HG02610 (cell line): ENCODE results near the gene SIAH2.

ENCODE experiments used
- ATAC-seq: cut with Tn5 transposase; IDR thresholded peaks from one replicate; pipeline ENCODE4 v1.9.1; 2021; ENCODE audit warnings: mild to moderate bottlenecking, moderate library complexity; ENCODE audit not compliant: unreplicated experiment

SIAH2 gene

DNA sequence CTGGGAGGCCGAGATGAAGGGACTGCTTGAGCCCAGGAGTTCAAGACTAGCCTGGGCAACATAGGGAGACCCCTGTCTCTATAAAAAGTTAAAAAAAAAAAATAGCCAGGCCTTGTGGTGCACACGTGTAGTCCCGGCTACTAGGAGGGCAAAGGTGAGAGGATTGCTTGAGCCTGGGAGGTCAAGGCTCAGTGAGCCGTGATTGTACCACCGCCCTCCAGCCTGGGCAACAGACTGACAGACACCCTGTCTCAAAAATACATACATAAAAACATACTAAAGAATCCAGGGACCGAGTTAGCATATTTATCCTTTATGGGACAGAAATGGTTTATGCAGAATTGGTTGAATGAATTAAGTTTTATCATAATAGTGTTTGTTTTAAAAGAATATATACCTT lies 13.7 kb downstream of the SIAH2 start:
- no peak for ATAC-seq

- no peak for ATAC-seq
Measured at GRCh38 chr3:150748684-150749047, 14.3 kb downstream of the SIAH2 start.

- ATAC-seq: peak; percentile 39
Measured at GRCh38 chr3:150747886-150748683, 14.9 kb downstream of the SIAH2 start.

DNA sequence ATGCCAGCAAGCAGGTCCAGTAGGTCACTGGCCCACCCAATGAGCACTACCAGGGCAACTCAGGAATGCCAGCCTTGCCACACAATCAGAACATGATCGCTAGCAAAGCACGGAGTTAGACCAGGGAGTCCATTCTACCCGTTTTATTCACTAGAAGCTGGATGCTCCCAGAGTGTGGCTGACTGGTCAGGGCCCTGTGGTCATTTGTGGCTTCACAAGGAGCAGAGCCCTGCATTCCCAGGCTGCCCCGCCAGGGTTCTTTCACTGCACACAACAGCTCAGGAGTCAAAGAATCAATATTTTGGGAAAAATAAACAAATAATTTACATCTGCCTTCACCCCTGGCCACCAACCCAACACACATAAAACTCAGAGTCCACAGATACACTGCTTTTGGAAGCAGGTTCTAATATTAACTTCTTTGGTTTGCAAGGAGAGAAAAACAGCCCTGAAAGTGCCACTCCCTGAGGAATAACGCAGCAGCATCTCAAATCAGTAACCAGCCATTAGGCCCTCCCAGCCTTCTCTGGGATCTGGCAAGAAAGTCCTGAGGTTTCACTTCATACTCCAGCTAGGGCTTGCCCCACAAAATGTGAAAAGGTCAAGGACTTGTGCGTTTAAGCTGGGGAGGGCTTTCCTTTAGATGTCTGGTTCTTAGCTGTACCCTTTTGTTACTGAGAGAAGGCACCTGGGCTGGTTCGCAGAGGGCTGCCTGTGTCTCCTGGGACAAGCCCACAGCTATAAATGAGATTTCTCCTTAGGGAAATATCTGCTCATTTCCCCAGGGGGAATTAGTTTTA lies 16.0 kb downstream of the SIAH2 start:
- no peak for ATAC-seq

DNA sequence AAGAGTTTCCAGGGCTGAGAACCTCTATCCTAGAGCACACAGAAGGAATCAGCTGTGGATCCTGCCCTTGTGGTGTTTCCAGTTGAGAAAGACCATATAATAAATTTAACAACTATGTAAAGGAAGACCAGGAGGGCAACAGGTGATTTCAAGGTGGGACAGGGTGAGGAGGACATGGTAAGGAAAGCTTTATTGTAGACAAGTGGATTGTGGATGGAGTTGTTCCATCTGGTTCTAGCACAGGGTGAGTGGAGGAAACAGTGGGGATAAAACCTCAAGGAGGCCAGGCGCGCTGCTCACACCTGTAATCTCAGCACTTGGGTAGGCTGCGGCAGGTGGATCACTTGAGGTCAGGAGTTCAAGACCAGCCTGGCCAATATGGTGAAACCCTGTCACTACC lies 17.1 kb downstream of the SIAH2 start:
- ATAC-seq: no peak

DNA sequence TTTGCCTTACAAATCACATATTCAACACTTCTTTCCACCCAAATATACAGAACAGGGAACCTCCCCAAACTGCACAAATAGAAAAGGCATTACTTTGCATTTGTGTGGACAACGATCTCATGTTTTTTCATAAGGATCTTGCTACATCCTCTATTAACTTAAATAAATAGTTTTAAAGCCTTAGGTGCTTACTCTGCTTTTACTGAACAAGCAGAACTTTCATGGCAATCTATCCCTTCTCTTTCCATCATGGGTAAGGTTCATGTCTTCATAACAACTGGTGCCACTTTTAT lies 18.1 kb downstream of the SIAH2 start:
- ATAC-seq: no peak

DNA sequence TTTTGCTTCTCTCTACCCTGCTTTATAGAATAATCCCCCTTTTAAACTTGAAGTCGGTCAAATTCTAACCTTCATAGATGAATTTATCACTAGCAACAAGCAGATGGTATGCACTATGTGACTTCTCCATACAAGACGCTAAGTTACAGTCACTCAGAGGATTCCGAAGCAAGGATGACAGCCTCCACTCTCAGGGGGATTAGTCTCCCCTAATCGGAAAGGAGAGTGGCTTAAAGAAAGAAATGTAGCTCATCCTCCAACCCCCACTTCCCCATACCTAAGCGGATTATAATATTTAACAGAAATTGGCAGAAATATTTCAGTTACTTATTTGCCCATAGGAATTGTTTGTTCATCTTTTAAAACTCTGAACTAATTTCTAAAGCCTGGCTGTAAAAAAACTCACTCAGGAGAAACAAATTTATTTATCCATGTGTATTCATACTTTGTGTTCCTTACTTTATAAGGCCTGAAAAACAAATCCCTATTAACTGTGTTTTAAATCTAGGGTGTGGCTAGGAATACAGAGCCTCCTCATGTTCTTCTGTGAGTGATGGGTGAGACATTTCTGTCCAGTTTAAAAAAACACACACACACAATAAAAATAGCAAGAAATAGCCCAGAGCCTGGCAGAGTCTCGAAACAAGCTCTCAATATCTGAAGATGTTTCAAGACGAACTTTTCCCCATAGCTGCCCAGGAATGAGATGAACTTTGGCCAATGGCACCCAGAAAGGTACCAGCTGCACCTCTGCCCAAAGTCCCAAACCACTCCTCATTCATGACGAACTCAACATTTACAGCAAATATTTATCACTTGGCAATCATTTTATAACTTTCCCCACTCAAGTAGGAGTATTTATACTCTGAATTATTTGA lies 18.7 kb downstream of the SIAH2 start:
- ATAC-seq: no peak

- no peak for ATAC-seq
Measured at GRCh38 chr3:150743508-150743907, 19.5 kb downstream of the SIAH2 start.

- ATAC-seq: no peak
Measured at GRCh38 chr3:150742679-150743078, 20.3 kb downstream of the SIAH2 start.

- no peak for ATAC-seq
Measured at GRCh38 chr3:150742141-150742523, 20.8 kb downstream of the SIAH2 start.

DNA sequence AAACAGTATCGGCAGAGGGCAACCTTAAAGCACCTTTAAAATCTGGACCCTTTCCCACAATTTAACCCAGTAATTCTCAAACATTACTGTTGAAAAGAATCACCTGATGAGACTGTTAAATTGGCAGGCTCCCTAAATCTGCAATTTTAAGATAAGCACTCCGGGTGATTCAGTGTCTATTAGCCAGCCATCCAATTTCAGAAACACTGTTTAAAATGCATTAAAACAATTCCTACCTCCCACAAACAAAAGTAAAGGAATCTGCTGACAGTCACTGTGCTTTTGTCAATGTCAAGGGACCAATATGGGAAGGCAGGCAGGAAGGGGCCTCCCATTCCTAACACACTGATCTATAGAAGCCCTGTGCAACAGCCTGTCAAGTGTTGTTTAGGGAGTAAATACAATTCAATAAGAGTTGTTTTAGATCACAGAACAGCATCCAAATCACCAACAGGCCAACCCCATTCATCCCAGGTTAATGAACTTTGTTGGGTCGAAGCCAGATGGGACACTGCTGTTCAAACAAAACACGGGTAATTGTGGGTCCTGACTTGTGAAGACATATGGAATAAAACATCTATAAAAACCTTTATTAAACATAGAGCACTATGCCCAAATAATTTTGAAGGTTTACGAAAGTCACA lies 21.4 kb downstream of the SIAH2 start:
- no peak for ATAC-seq

GRCh38 chr3:150740733-150741496 lies 22.1 kb downstream of the SIAH2 start:
- no peak for ATAC-seq

GRCh38 chr3:150739877-150740645 lies 22.9 kb downstream of the SIAH2 start:
- ATAC-seq: no peak

- no peak for ATAC-seq
Measured at GRCh38 chr3:150739200-150739863, 23.6 kb downstream of the SIAH2 start.

DNA sequence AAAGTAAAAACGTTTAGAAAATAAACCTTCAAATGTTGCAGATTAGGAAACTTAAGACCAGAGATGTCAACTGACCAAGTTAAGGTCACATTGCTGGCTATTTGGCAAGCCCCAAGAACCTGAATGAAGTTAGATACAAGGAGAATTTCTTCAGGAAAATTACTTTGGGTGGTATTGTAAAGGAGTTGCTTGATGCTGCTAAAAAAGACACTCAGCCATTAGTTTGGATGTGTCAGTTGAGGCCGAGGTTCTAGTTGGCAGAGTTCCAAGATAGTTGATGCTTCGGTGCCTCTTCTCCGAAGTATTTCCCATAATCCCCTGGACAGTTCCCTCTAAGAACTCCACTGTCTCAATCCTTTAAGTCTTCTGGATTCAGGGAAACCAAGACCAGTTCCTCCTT lies 24.3 kb downstream of the SIAH2 start:
- no peak for ATAC-seq

- peak; percentile 65 for ATAC-seq
Measured at GRCh38 chr3:150737874-150738679, 24.9 kb downstream of the SIAH2 start.

DNA sequence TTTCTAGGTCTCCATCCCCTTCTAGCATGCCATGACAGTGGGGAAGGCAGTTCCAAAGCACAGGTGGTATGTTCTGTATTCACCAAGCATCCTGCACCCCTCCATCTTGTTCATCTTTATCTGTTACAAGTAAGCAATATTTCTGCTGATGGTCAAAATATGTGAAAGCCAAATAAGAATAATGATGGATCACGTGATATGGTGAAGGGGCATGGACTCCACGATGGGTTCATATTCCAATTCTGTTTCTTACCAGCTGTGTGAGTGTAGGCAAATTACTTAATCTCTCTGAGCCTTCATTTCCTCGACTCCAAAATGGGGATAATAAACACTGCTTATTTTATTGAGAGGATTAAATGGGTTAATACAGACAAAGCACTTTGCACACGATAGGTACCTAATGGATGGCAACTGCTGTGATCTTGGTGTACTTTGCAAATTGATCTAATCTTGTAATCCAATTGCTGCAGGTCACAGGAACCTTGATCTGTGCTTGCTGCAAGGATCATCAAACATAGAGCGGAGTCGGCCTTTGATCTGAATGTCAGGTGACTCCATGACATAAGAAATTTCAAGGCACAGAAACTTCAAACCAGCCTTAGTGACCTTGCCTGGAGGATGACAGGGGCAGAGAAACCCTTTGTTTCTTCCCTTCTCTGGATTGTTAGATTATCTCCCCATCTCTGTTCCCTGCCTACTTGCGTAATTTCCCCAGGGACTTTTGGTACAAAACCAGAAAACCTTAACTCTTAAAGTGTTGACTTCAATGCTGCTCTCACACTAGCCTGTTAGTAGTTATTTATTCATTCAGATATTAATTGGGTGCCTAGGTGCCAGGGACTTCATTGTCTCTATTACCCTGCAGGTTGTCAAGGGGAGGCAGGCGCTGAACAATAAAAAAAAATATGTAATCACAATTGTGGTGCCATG lies 25.8 kb downstream of the SIAH2 start:
- no peak for ATAC-seq
